WI38 (cell line): ENCODE results near the gene AHRR.

ENCODE experiments used
- H3K4me3 ChIP-seq: 2 replicates; pipeline ENCODE4 v1.5.1; 2011; ENCODE audit warnings: low read depth, mild to moderate bottlenecking, control low read depth, low read length
- TF ChIP-seq, protein P1 (sequence below): IDR thresholded peaks from 2 replicates; pipeline ENCODE4 v1.5.1; 2012; ENCODE audit warnings: low read depth, mild to moderate bottlenecking, control low read depth, low read length

The AHRR gene

DNA sequence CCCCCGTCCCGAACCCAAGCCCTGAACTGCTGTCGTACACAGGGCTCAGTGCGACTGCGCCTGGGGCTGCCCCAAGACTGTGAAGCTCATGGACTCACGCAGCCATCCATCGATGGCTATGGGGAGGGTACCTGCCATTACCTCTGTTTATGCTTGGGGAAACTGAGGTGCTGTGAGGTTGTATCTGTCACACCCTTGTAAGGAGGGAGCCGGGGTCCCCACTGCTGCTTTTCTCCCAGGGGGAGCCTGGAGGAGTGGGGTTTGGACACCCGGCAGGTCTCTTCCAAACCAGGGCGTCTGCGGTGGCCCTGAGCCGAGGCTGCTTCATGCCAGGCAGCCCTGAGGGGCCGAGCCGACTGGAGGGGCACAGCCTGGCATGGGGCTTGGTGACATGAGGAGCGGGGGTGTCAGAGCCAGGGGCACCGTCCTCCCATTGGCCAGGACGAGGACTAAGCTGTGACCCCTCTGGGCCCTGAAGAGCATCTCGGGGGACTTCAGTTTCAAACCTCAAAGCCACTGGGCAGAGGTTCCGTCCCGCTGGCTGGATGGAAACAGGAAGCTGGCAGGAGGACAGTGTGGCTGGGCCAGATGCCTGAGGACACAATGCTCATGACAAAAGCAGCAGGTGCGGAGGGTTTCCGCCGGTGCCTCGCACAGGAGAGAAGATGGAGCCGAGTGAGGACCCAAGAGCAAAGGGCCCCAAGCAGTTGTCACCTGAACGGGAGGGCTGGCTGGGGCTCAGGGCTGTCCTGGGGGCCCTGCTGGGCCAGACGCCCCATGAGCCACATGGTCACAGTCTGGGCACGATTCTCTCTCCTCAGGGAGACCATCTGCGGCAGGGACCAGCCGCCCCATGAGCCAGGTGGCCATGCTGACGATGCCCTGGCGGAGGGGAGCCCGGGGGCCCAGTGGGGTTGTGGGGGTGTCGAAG, 67.0 kb downstream of the AHRR start:
- TF ChIP-seq, protein P1, sequence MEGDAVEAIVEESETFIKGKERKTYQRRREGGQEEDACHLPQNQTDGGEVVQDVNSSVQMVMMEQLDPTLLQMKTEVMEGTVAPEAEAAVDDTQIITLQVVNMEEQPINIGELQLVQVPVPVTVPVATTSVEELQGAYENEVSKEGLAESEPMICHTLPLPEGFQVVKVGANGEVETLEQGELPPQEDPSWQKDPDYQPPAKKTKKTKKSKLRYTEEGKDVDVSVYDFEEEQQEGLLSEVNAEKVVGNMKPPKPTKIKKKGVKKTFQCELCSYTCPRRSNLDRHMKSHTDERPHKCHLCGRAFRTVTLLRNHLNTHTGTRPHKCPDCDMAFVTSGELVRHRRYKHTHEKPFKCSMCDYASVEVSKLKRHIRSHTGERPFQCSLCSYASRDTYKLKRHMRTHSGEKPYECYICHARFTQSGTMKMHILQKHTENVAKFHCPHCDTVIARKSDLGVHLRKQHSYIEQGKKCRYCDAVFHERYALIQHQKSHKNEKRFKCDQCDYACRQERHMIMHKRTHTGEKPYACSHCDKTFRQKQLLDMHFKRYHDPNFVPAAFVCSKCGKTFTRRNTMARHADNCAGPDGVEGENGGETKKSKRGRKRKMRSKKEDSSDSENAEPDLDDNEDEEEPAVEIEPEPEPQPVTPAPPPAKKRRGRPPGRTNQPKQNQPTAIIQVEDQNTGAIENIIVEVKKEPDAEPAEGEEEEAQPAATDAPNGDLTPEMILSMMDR, result no peak
- H3K4me3 ChIP-seq, result no peak overlapping the region

DNA sequence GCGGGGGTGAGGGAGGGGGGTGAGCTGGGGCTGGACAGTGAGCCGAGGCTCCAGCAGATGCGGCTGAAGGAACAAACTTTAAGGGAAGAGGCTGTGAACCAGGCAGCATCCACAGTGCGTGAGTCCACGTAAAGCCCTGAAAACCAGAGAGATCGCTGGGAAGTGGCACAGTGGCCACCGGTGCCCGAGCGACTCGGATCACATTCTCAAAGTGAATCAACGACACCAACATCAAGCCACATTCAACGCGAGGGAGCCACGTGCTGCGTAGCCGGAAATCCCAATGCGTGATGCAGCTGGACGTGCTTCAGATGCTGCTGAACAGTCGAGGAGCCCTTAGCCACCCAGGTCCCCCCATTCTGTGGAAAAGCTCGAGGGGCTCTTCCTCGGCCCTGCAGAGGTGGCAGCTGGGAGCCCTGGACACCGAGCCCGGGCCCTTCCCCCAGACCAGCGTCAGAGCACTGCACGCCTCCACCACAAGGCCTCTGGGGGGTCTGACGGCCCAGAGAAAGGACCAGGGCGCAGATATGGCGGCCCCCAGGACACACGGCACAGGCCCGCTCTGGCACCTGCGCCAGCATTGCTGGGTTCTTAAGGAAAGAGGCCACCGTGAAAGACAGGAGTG, 67.8 kb downstream of the AHRR start:
- TF ChIP-seq, protein P1, result no peak
- no peak overlapping the region for H3K4me3 ChIP-seq

DNA sequence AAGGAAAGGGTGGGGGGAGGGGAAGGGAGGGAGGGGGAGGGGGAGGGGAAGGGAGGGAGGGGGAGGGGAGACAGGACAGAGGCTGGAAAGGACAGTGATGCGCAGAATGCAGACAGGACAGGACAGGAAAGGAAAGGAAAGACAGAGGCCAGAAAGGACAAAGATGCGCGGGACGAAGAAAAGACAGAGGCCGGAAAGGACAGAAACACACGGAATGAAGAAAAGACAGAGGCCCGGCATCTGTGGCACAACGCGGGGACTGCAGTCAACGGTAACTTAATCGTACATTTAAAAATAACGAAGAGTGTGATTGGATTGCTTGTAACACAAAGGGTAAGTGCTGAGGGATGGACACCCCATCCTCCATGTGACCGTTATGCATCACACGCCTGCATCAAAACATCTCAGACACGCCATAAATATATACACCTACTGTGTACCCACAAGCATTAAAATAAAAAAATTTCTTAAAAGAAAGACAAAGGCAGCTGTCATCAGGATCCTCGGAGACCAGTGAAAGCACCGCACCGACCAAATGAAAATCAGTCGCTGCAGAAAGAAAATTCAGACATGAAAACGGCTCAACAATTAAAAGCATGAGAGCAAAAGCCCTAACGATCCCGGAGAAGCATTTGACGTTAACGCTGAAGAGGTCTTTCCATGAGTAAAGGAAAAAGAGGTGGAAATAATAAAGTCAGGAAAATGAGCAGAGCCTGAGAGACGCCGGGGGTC, 68.5 kb downstream of the AHRR start:
- TF ChIP-seq, protein P1, result no peak

DNA sequence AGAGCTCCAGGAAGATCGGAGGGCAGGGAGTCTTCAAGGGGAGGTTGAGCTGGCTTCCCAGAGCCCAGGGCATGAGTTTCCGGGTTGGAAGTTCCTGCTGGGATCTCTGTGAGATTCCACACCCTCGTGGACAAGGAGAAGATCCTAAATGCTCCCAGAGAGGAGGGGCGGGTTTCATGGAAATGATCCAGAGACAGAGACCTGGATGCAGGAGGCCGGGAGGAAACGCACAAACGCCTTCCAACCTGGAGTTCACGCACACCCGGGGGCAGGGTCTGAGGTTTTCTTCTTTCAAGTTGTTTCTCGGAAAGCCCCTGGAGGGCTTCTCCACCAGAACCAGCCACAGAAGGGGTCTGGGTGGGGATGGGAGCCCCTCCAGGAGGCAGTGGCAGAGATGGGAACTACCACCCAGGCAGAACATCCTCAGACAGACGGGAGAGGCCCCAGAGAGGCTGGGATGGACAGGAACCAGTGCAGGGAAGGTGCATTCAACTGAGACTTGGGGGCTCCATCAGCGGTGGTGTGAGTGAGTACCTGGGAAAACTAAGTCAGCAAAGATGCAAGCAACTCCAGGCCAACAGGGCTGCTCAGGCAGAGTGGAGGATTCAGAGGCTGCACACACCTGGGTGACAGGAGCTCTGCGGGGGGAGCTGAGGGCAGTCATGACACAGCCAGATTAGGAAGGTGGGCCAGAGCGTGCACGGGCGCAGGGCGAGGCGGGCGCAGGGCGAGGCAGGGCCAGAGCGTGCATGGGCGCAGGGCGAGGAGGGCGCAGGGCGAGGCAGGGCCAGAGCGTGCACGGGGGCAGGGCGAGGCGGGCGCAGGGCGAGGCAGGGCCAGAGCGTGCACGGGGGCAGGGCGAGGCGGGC, 69.3 kb downstream of the AHRR start:
- TF ChIP-seq, protein P1, result no peak

More for the DNA sequence above, 68.5 kb downstream of the AHRR start:
- no peak overlapping the region for H3K4me3 ChIP-seq

DNA sequence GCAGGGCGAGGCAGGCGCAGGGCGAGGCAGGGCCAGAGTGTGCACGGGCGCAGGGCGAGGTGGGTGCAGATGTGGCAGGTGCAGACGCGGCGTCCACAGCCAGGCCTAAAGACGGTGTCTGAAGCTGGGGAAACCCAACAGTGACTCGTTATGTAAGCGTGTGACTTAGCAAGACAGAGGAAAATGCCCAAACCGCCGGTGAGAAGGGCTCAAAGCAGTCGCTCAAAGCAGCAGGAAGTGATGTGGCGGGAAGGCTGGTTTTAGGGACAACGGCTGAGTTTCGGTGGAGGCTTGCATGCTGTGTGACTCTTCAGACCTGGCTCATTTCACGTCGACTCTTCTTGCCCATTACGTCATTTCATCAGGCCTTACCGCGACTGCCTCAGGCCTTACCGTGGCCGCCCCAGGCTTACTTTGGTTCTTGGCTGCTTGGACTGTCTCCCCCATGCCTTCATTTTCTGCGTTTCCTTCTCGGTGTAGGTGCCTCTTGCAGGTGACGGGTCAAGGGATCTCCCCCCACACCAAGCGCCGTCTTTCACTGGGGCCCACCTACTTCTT, 71.0 kb downstream of the AHRR start:
- H3K4me3 ChIP-seq, result no peak overlapping the region
- TF ChIP-seq, protein P1, result no peak

More for the DNA sequence above, 69.3 kb downstream of the AHRR start:
- H3K4me3 ChIP-seq, result no peak overlapping the region

DNA sequence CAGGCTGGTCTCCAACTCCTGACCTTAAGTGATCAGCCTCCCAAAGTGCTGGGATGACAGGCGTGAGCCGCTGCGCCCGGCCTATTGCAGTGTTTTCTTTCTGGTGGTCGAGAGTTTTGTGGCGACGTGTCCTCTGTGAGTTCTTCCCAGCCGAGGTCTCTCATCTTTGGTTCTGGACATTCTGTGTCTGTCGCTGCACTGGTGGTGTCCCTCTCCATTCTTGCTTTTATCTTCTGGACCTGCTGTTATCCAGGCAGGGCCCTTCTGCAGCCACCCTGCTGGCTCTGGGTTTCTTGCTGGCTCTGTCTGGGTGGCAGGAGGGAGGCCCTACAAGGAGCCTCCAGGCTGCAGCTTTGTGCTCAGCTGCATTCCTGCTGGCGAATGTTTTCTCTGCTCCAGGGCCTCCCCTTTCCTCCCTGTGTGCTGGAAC, 72.3 kb downstream of the AHRR start:
- TF ChIP-seq, protein P1, result no peak
- H3K4me3 ChIP-seq, result no peak overlapping the region
